ENCODE results near the gene EMP2. TPM values are rescaled to one million over a fixed set of nuclear protein-coding genes. Genes with fewer than 3 reads are reported as not detected.
"Not testable (repeated sequence)": the region's sequence is repeated elsewhere in the genome, so short reads cannot be mapped to it uniquely, and the experiment has no call there.

The EMP2 gene
- polyA plus RNA-seq, 1 donor from 2014 or later, result 0.14 TPM

- no peaks in the 10 kb centered on the region for H3K79me2 ChIP-seq (replicated peaks; ENCODE audit: insufficient read depth, low read length)
- H3K27me3 ChIP-seq (ENCODE audit: insufficient read depth, low read depth, low read length), result no peaks in the 10 kb centered on the region
- no peak overlapping the region for H3K4me2 ChIP-seq (ENCODE audit: low read length)
- H3K27ac ChIP-seq (ENCODE audit: low read length), result no peak overlapping the region
- no peaks in the 10 kb centered on the region for H3K9me3 ChIP-seq (ENCODE audit: low read length)
- H3K9me2 ChIP-seq (ENCODE audit: insufficient read depth, low read length), result no peaks in the 10 kb centered on the region
- H4K20me1 ChIP-seq (ENCODE audit: insufficient read depth), result no peaks in the 10 kb centered on the region
- no peak overlapping the region for H2AFZ ChIP-seq (ENCODE audit: low read depth, low read length)
- no peak for TF ChIP-seq SMC3 (conservative IDR thresholded peaks at IDR 0.05; ENCODE audit: poor library complexity)
- TF ChIP-seq REST (IDR thresholded peaks at IDR 0.05; ENCODE audit: borderline replicate concordance), result no peak
- TF ChIP-seq MXI1 (conservative IDR thresholded peaks at IDR 0.05; ENCODE audit: poor library complexity, severe bottlenecking), result no peak
- no peak for TF ChIP-seq EP300 (conservative IDR thresholded peaks at IDR 0.05; ENCODE audit: poor library complexity, severe bottlenecking)
- no peak for TF ChIP-seq CTCF (IDR thresholded peaks at IDR 0.05; ENCODE audit: poor library complexity, severe bottlenecking)
- no peak for TF ChIP-seq POLR2AphosphoS5 (IDR thresholded peaks at IDR 0.05)
- TF ChIP-seq TAF1 (IDR thresholded peaks at IDR 0.05; ENCODE audit: low read depth), result no peak
- TF ChIP-seq RAD21 (conservative IDR thresholded peaks at IDR 0.05), result no peak
- no peak for TF ChIP-seq EZH2 (IDR thresholded peaks at IDR 0.05; ENCODE audit: borderline replicate concordance, insufficient read depth, low read length, poor library complexity, severe bottlenecking)
- no peak overlapping the region for H3K4me3 ChIP-seq (ENCODE audit: low read length)
- H3K9ac ChIP-seq (ENCODE audit: low read length), result no peak overlapping the region
- no peaks in the 10 kb centered on the region for H3K36me3 ChIP-seq (ENCODE audit: insufficient read depth, low read length)
- no peaks in the 10 kb centered on the region for H3F3A ChIP-seq (ENCODE audit: insufficient read depth, low read length, poor library complexity, severe bottlenecking)
Observed at GRCh38 chr16:10623059-10623458, 42.7 kb upstream of the EMP2 start.

GRCh38 chr16:10622036-10622921, 41.9 kb upstream of the EMP2 start:
- Histone ChIP-seq H3K9ac (ENCODE audit: low read length) (no peak overlapping the region), H4K20me1 (ENCODE audit: insufficient read depth) (no peaks in the 10 kb centered on the region), H3K4me2 (ENCODE audit: low read length) (no peak overlapping the region), H3K79me2 (replicated peaks; ENCODE audit: insufficient read depth, low read length) (no peaks in the 10 kb centered on the region), H3K36me3 (ENCODE audit: insufficient read depth, low read length) (no peaks in the 10 kb centered on the region), H3K27ac (ENCODE audit: low read length) (no peak overlapping the region), H3K9me2 (ENCODE audit: insufficient read depth, low read length) (no peaks in the 10 kb centered on the region), H3K9me3 (ENCODE audit: low read length) (no peaks in the 10 kb centered on the region), H3K4me3 (ENCODE audit: low read length) (no peak overlapping the region), H2AFZ (ENCODE audit: low read depth, low read length) (no peak overlapping the region), H3K27me3 (ENCODE audit: insufficient read depth, low read depth, low read length) (no peaks in the 10 kb centered on the region), H3F3A (ENCODE audit: insufficient read depth, low read length, poor library complexity, severe bottlenecking) (no peaks in the 10 kb centered on the region)
- TF ChIP-seq CTCF (IDR thresholded peaks at IDR 0.05; ENCODE audit: poor library complexity, severe bottlenecking), result no peak
- TF ChIP-seq POLR2AphosphoS5 (IDR thresholded peaks at IDR 0.05), result no peak

- not testable (repeated sequence) for H2AFZ ChIP-seq (ENCODE audit: low read depth, low read length); H4K20me1 ChIP-seq (ENCODE audit: insufficient read depth); H3K4me2 ChIP-seq (ENCODE audit: low read length); H3K9ac ChIP-seq (ENCODE audit: low read length); H3F3A ChIP-seq (ENCODE audit: insufficient read depth, low read length, poor library complexity, severe bottlenecking); H3K27ac ChIP-seq (ENCODE audit: low read length); H3K4me3 ChIP-seq (ENCODE audit: low read length); H3K79me2 ChIP-seq (replicated peaks; ENCODE audit: insufficient read depth, low read length); H3K9me2 ChIP-seq (ENCODE audit: insufficient read depth, low read length); H3K27me3 ChIP-seq (ENCODE audit: insufficient read depth, low read depth, low read length); H3K36me3 ChIP-seq (ENCODE audit: insufficient read depth, low read length); H3K9me3 ChIP-seq (ENCODE audit: low read length)
Observed at GRCh38 chr16:10621216-10621949, 41.0 kb upstream of the EMP2 start.

Measured in neural cell (in vitro differentiated cells).